ENCODE measurements around the gene RNF31.

RNF31 gene

DNA sequence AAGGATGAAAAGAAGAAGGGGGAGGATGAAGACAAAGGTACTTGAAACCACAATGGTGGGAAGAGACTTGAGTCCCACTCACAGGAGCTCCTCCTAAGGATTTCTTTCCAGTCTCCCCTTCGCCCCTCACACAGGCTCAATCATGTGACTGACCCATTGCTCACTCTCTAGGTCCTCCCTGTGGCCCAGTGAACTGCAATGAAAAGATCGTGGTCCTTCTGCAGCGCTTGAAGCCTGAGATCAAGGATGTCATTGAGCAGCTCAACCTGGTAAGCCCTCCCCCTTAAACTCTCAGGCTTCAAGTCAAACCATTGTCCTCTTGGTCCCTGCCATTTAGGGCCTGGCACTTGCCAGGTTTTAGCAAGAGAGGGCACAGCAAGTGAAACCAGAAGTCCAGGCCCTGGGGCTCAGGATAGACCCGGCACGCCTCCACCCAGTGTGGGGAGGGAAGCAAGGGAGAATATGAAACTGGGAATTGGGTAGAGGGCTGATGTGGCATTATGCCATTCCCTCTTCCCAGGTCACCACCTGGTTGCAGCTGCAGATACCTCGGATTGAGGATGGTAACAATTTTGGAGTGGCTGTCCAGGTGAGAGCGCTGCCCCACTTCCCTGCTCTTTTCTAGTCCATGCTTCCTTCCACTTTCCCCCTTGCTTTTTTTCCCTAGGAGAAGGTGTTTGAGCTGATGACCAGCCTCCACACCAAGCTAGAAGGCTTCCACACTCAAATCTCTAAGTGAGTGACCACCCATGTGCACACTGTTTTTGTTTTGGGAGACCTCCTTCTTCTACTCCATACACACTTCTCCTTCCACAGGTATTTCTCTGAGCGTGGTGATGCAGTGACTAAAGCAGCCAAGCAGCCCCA is 9.5 kb upstream of the RNF31 start:
- TF ChIP-seq, protein P1, sequence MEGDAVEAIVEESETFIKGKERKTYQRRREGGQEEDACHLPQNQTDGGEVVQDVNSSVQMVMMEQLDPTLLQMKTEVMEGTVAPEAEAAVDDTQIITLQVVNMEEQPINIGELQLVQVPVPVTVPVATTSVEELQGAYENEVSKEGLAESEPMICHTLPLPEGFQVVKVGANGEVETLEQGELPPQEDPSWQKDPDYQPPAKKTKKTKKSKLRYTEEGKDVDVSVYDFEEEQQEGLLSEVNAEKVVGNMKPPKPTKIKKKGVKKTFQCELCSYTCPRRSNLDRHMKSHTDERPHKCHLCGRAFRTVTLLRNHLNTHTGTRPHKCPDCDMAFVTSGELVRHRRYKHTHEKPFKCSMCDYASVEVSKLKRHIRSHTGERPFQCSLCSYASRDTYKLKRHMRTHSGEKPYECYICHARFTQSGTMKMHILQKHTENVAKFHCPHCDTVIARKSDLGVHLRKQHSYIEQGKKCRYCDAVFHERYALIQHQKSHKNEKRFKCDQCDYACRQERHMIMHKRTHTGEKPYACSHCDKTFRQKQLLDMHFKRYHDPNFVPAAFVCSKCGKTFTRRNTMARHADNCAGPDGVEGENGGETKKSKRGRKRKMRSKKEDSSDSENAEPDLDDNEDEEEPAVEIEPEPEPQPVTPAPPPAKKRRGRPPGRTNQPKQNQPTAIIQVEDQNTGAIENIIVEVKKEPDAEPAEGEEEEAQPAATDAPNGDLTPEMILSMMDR (IDR thresholded peaks at IDR 0.05): no peak

DNA sequence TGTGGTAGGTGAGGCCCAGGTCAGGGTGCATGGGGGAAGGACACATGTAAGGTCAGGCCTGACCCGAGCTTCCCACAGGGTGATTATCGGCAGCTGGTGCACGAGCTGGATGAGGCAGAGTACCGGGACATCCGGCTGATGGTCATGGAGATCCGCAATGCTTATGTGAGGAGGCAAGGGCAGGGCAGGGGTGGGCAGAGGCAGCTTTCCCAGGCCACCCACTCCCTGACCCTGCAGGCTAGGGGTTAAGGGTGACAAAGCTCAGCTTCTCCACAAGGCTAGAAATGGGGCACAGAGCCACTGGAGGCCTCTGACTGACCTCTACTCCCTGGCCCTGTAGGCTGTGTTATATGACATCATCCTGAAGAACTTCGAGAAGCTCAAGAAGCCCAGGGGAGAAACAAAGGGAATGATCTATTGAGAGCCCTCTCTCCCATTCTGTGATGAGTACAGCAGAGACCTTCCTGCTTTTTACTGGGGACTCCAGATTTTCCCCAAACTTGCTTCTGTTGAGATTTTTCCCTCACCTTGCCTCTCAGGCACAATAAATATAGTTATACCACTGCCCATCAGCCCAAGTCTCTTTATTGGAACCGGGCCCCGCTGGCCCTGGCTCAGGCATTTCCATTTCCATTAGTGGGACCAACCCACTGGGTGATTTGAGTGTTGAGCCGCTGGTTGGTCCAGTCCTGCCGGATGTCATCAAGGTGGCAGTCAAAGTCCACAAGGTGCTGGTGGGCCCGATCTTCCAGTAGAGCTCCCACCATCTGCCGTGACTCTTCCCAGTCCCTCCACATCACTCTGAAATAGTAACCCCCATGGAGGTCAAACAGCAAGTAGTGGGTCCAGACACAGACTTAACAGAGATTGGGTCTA is 8.7 kb upstream of the RNF31 start:
- TF ChIP-seq, protein P1 (IDR thresholded peaks at IDR 0.05): no peak

DNA sequence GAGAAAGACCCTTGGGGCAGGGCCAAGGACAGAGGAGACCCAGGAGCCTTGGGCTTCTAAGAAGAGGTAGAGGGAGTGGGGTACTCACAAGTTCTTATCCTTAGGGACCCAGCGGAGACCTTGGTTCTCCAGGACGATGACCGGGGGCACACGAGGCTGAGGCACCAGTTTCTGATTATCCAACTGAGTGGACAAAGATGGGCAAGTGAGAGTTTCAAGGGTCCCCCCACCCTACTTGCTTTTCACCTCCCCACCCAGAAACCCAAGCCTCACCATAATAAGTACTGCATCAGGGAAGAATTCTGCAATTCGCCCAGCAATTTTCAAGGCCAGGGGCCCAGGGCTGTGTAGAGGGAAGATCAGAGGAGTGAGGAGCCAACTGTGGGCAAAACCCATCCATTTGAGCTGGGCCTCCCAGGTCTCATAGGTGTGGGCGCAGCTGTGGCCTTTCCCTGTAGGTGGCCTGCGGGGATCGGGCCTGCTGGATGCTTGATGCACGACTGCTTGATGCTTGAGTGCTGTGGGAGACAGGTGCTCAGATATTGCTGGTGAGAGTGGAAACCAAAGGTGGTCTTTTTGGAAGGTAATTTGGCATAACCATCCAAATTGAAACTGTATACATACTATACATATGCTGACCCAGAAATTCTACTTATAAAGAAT is 7.9 kb upstream of the RNF31 start:
- TF ChIP-seq, protein P1 (IDR thresholded peaks at IDR 0.05): no peak

DNA sequence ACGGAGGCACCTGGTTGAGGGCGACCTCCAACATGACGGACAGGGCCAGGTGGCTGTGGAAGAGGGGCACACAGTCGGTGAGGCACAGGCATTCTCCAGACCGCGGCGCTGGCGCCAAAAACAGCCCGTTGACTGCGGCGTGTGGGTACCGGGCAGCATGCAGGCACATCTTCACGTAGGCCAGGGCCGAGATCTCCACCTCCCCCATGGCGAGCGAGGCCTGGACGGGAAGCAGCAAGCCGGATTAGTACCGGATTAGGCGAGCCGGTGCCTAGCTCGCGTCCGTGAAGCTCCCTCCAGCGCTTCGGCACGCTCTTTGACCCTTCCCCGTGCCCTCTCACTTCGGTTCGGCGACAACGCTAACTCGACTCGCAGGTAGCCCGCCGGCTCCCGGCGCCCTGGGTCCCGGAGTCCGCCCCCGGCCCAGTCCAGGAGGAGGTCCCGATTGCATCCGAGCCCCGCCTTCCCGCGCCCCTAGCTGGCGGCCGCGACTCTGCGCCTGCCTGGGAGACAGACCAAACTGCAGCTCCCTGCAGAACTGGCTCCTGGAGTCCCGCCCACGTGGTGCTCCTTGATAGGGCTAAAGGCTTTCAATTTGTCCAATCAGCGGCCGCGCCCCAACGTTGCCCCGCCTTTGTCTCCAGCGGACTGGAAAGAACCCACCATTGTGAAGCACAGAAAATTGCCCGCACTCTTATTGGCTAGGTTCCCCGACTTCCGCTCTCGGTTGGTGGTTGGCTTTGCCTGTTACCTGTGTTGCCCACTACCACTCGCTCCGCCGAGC is 6.0 kb upstream of the RNF31 start, which contains the start of gene EMC9:
Gene EMC9, minus strand, starts transcription at position 495 of the 784 bp plus-strand sequence. Its CDS starts 287 bp downstream, at position 208.
- TF ChIP-seq, protein P1 (IDR thresholded peaks at IDR 0.05): no peak

DNA sequence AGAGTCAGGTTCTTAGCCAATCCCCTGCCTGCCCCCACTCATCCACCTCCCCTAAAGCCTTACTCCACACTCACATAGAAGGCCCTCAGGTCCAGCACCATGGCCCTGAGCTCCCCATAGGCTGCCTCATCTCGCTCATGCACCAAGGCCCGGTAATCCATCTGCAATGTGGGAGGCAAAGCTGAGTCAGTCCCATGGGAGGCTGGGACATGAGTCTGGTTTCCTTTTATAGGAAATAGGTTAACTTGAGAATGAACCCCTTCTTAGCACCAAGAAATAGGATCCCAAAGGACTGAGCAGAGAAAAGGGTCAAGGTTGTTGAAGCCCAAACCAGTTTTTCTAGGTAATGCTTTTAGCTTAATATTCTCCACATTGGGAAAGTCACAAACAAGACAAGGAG is 3.8 kb upstream of the RNF31 start:
- TF ChIP-seq, protein P1 (IDR thresholded peaks at IDR 0.05): no peak

DNA sequence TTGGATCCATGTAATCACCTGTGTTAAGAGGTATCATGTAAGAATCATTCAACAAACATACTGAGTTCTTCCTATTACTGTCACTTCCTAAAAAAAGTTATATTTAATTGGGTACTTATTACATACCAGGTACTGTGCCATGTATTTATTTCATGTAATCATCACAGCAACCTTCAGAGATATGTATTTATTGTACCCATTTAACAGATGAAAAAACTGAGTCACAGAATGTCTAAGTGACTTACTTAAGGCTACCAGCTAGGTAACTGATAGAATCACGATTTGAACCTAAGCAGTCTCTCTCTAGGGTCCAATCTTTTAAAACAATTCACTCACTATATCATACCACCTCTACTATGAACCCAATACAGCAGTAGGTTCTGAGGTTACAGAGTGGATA is 2.8 kb upstream of the RNF31 start:
- TF ChIP-seq, protein P1 (IDR thresholded peaks at IDR 0.05): no peak
